Right ventricle myocardium inferior (tissue), 1 donor: ENCODE results near the gene HLA-A. TPM values are rescaled to one million over a fixed set of nuclear protein-coding genes. Genes with fewer than 3 reads are reported as not detected.
"Not testable (repeated sequence)": the region's sequence is repeated elsewhere in the genome, so short reads cannot be mapped to it uniquely, and the experiment has no call there.

ENCODE experiments used
- ATAC-seq: fragments of 200-7000 bp; cut with Tn5 transposase; one replicate; pipeline ENCODE4 v1.9.1; 2020; ENCODE audit warnings: mild to moderate bottlenecking, moderate library complexity
- DNase-seq: peaks from one replicate; pipeline ENCODE4 v3.0.0; 2021; ENCODE audit errors: missing footprints
- intact Hi-C: fragments of 100-400 bp; cut with DNase I; formaldehyde crosslinking; loops from one replicate; pipeline ENCODE4 v1.11.0; 2022
- total RNA-seq: library from RNA; stranded (reverse); fragmentation: NEBNext Ultra II Directional; extraction: Animal tissue kit (Norgen Biotek cat#: 25700); gene quantifications from one replicate; pipeline ENCODE4 v1.2.1, GENCODE V29; 2021
- donor health status: DM: no; HTN: yes; CAD: no; lungs with severe emphysema.

Gene HLA-A
- total RNA-seq, 1 donor from 2014 or later, result 249 TPM

DNA sequence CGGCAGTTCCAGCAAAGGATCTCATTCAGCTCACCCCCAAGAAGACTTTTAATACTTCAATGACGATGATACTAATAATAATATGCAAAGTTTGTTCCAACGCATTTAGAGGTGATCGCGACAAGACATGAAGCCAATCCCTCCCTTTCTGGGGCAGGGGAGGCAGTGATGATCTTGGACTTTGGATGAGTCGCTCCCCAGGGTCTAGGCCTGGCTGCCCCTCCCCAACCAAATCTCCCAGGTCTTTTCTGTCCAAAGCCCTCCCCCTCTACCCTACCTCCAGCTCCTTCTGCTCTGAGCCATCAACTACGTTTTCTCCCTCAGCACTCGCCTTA is 33.9 kb downstream of the HLA-A start:
- ATAC-seq (no peak), DNase-seq (no peak)
- intact Hi-C loops, result loop anchor here (2.0 to 5.0 kb wide), 4 partner anchors 34 to 89 kb away; partner anchors contain the start of genes HLA-A and POLR1H

- ATAC-seq, result peak; percentile 96
- DNase-seq, result peak; percentile 94
- intact Hi-C loops, result loop anchor here (2.0 to 5.0 kb wide), 4 partner anchors 35 to 90 kb away; partner anchors contain the start of genes HLA-A and POLR1H
Observed at GRCh38 chr6:29976588-29977424, 34.5 kb downstream of the HLA-A start.

DNA sequence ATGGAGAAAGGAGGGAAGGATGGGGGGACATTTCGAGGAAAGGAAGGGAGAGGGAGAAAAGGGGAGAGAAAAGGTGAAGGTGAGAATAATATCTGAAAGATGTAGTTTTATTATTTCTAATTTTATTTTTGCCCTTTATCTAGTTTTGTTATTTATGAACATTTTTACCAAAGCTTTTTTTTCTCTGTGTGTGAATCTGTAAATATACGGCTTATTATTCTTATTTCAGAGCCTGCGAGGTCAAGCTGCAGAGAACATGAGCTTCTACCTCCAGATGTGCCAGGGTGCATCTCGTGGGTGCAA is 35.0 kb downstream of the HLA-A start:
- intact Hi-C loops, result loop anchor here (2.0 to 5.0 kb wide), 4 partner anchors 35 to 90 kb away; partner anchors contain the start of genes HLA-A and POLR1H
- ATAC-seq (no peak), DNase-seq (no peak)

DNA sequence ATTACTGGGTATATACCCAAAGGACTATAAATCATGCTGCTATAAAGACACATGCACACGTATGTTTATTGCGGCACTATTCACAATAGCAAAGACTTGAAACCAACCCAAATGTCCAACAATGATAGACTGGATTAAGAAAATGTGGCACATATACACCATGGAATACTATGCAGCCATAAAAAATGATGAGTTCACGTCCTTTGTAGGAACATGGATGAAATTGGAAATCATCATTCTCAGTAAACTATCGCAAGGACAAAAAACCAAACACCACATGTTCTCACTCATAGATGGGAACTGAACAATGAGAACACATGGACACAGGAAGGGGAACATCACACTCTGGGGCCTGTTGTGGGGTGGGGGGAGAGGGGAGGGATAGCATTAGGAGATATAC is 37.7 kb downstream of the HLA-A start:
- DNase-seq, intact Hi-C loops, ATAC-seq: not testable (repeated sequence)

DNA sequence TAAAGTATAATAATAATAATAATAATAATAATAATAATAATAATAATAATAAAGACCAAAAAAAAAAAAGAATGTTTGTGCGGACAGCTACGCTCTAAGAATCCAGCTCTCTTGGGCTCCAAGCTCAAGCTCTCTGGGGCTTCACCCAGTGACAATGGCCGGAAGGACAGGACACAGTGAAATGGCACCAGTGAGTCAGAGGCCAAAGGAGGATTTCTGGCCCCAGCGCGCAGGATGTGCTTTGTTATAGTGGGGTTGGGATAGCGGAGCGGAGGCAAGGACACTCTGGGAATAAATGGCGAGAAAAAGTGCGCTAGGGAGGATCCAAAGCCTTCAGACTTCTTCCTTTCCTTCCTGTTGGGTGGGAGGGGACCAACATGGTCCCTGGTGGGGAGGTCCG is 38.2 kb downstream of the HLA-A start:
- no peak for ATAC-seq
- intact Hi-C loops, result no loop called here
- no peak for DNase-seq

DNA sequence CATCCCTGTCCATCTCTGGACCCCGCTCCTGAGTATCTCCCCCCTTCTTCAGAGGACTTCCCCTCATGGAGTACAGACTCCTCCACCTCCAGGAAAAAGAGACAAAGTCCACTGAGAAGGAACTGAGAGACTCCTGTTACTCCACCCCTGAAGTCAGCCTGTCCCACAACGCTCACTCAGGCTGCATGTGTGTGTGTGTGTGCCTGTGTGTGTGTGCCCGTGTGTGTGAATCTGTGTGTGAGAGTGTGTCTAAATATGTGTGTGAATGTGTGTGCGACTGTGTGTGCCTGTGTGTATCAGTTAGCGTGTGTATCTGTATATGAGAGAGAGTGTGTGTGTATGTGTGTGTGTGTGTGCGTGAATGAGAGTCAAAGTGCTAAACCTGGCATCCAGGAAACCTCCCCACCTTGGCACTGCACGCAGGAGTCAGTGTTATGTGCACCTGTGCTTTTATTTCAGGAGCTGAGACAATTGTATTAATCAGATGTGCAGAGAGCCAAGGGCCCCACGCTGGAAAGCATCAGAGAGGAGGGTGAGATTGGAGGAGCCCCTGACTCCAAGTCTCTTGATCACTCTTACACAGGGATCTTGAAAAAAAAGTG is 39.0 kb downstream of the HLA-A start:
- no peak for ATAC-seq

GRCh38 chr6:29982097-29982496 is 39.8 kb downstream of the HLA-A start:
- no peak for ATAC-seq
- intact Hi-C loops, result no loop called here

More for the DNA sequence above, 39.0 kb downstream of the HLA-A start:
- intact Hi-C loops, result no loop called here
- no peak for DNase-seq

GRCh38 chr6:29984232-29984631 is 41.9 kb downstream of the HLA-A start:
- DNase-seq (no peak), ATAC-seq (no peak)
- intact Hi-C loops, result no loop called here

More at GRCh38 chr6:29982097-29982496, 39.8 kb downstream of the HLA-A start:
- DNase-seq, result no peak

- intact Hi-C loops, result no loop called here
- no peak for ATAC-seq
- no peak for DNase-seq
Observed at GRCh38 chr6:29984992-29985391, 42.7 kb downstream of the HLA-A start.

- ATAC-seq (no peak), DNase-seq (no peak)
- intact Hi-C loops, result no loop called here
Observed at GRCh38 chr6:29986179-29986781, 43.9 kb downstream of the HLA-A start.

- intact Hi-C loops, result no loop called here
- ATAC-seq (no peak), DNase-seq (no peak)
Observed at GRCh38 chr6:29989211-29989610, 46.9 kb downstream of the HLA-A start.

DNA sequence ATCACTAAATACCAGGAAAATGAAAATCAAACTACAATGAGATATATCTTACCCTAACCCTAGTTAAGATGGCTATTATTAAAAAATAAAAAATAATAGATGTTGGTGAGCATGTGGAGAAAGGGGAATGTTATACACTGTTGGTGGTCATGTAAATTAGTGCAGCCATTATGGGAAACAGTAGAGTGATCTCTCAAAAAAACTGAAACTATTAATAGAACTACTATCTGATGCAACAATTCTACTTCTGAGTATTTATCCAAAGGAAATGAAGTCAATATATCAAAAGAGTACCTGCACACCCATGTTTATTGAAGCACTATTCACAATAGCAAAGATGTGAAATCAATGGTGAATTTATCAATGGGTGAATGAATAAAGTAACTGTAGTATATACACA is 48.6 kb downstream of the HLA-A start:
- DNase-seq (no peak), ATAC-seq (no peak)
- intact Hi-C loops, result no loop called here

- intact Hi-C loops, result no loop called here
- DNase-seq, result no peak
- no peak for ATAC-seq
Observed at GRCh38 chr6:29992807-29993206, 50.5 kb downstream of the HLA-A start.

DNA sequence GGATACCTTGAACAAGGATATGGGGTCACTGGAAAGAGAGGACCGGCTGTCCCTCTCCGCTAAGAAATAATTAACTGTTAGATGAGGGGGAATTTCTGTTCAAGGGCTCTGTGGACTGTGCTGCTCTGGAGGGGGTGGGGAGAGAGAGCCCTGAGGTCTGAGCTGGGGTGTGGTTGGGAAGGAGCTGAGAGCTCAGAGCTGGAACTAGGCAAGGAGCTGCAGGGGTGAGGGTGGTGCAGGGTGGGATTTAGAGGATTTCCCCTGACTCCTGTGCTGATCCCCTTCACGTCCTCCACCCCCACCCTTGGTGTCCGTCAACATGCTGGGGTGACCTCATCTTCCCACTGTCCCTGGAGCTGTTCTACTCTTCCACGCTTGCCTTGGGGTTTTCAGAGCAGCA is 52.5 kb downstream of the HLA-A start:
- intact Hi-C loops, result no loop called here
- DNase-seq (no peak), ATAC-seq (no peak)

DNA sequence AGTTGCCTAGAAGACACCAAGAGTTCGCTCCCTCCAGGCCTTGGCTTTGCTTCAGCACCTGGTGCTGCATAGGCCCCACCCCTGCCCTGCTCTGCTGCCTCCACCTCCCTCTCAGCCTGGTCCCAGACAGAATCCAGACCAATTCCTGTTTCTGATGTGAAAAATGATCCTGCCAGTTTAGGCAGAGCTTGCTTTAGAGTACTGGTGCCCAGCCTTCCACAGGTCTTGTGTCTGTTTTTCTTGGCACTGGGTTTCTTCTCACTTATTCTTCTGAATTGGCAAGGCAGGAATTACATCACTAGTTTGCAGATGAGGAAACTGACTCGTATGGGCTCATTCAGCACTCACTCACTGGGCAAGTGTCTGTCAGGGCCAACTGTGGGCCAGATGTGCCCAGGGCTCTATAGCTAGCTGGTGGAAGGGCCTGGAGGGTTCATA is 53.0 kb downstream of the HLA-A start:
- no peak for ATAC-seq
- DNase-seq, result no peak
- intact Hi-C loops, result no loop called here

Other genes with a start within 250 kb of the HLA-A start
- gene HLA-F, start 219.1 kb upstream of the HLA-A start, total RNA-seq, result 32.6 TPM
- not detected for gene HLA-G, start 114.7 kb upstream of the HLA-A start, total RNA-seq
- 13.1 TPM for gene POLR1H, start 118.7 kb downstream of the HLA-A start, total RNA-seq
- gene PPP1R11, start 124.7 kb downstream of the HLA-A start, total RNA-seq, result 44.3 TPM
- gene RNF39, start 133.2 kb downstream of the HLA-A start, total RNA-seq, result not detected
- not detected for gene TRIM31, start 170.6 kb downstream of the HLA-A start, total RNA-seq
- not detected for gene TRIM40, start 193.6 kb downstream of the HLA-A start, total RNA-seq
- not detected for gene TRIM10, start 218.7 kb downstream of the HLA-A start, total RNA-seq
- gene TRIM15, start 221.0 kb downstream of the HLA-A start, total RNA-seq, result not detected